PC-9 (cell line): ENCODE data around the gene LRP1B. TPM values are rescaled to one million over a fixed set of nuclear protein-coding genes. Genes with fewer than 3 reads are reported as not detected.

Source experiments
- BruUV-seq: library from RNA; stranded (reverse); fragments of 400-500 nt; replicated peaks from 2 replicates; lab custom pipeline; 2021; lab: Mats Ljungman, UMichigan
- CTCF ChIA-PET: fragments of 300-600 bp; sonication (Branson Sonifier 250); formaldehyde crosslinking; loops from one replicate; lab custom pipeline; 2022; ENCODE audit warnings: antibody characterized with exemption; lab: Charles Lee
- POLR2A ChIA-PET: fragments of 300-600 bp; sonication (Branson Sonifier 250); formaldehyde crosslinking; loops from one replicate; lab custom pipeline; 2022; ENCODE audit warnings: antibody characterized with exemption; ENCODE audit not compliant: unreplicated experiment; lab: Charles Lee
- DNase-seq, 2 experiments: peaks; one replicate each; pipeline versions ENCODE4 v3.0.0 to v3.0.0-alpha.2; 2015 to 2022; ENCODE audit warnings: mixed read lengths in 1 of 2
- H2AFZ ChIP-seq: fragments of 200-600 bp; sonication (generic); 2 replicates; pipeline ENCODE4 v1.8.1; 2017; ENCODE audit warnings: antibody characterized with exemption
- H3F3A ChIP-seq: fragments of 200-600 bp; sonication (generic); 2 replicates; pipeline ENCODE4 v1.8.1; 2017; ENCODE audit warnings: antibody characterized with exemption, mild to moderate bottlenecking, low read depth; ENCODE audit not compliant: insufficient read depth
- H3K27ac ChIP-seq: fragments of 200-600 bp; sonication (generic); 2 replicates; pipeline ENCODE4 v1.6.1; 2016; ENCODE audit warnings: mixed run types
- H3K27me3 ChIP-seq: fragments of 200-600 bp; sonication (generic); 2 replicates; pipeline ENCODE4 v1.6.1; 2016; ENCODE audit warnings: low read depth, mixed run types; ENCODE audit not compliant: insufficient read depth
- H3K36me3 ChIP-seq: fragments of 200-600 bp; sonication (generic); 2 replicates; pipeline ENCODE4 v1.6.1; 2016; ENCODE audit warnings: low read depth, mixed run types
- H3K4me1 ChIP-seq: fragments of 200-600 bp; sonication (generic); replicated peaks from 2 replicates; pipeline ENCODE4 v1.6.1; 2016; ENCODE audit warnings: mixed run types; ENCODE audit not compliant: insufficient read depth
- H3K4me2 ChIP-seq: fragments of 200-600 bp; sonication (generic); 2 replicates; pipeline ENCODE4 v1.6.1; 2017; ENCODE audit warnings: mixed run types
- H3K4me3 ChIP-seq: fragments of 200-600 bp; sonication (generic); 2 replicates; pipeline ENCODE4 v1.6.1; 2016; ENCODE audit warnings: mixed run types
- H3K79me2 ChIP-seq: fragments of 200-600 bp; sonication (generic); 2 replicates; pipeline ENCODE4 v1.6.1; 2017; ENCODE audit warnings: low read depth, mixed run types
- H3K9me2 ChIP-seq: fragments of 200-600 bp; sonication (generic); 2 replicates; pipeline ENCODE4 v1.8.1; 2017; ENCODE audit warnings: mild to moderate bottlenecking; ENCODE audit not compliant: insufficient read depth
- H3K9me3 ChIP-seq: fragments of 200-600 bp; sonication (generic); 2 replicates; pipeline ENCODE4 v1.8.1; 2016; ENCODE audit warnings: low read depth; ENCODE audit not compliant: insufficient read depth
- H4K20me1 ChIP-seq: fragments of 200-600 bp; sonication (generic); 2 replicates; pipeline ENCODE4 v1.8.1; 2017; ENCODE audit not compliant: insufficient read depth
- CTCF ChIP-seq: fragments of 200-600 bp; sonication (generic); conservative IDR thresholded peaks from 2 replicates; pipeline ENCODE4 v1.6.1; 2017; ENCODE audit warnings: mixed run types, antibody characterized with exemption, mild to moderate bottlenecking, moderate library complexity
- EZH2 ChIP-seq: fragments of 200-600 bp; sonication (generic); IDR thresholded peaks from 2 replicates; pipeline ENCODE4 v1.8.0; 2017; ENCODE audit warnings: antibody characterized with exemption, low read depth
- intact Hi-C: fragments of 100-400 bp; cut with micrococcal nuclease; formaldehyde crosslinking; loops from one replicate; pipeline ENCODE4 v1.10.0; 2022; ENCODE audit not compliant: unreplicated experiment
- total RNA-seq: library from RNA; stranded (reverse); gene quantifications from 2 replicates; pipeline ENCODE4 v1.2.3, GENCODE V29; 2021

The LRP1B gene
- total RNA-seq, 1 experiment from 2014 or later, result 1.7 TPM

GRCh38 chr2:140862181-140862580 is 1268.6 kb downstream of the LRP1B start:
- no peaks in the 10 kb centered on the region for H3K36me3 ChIP-seq
- H3K4me1 ChIP-seq, result no peaks in the 10 kb centered on the region

GRCh38 chr2:140861666-140862065 is 1269.2 kb downstream of the LRP1B start:
- Histone ChIP-seq H3K27ac (no peak overlapping the region), H3K9me2 (no peaks in the 10 kb centered on the region), H3K36me3 (no peaks in the 10 kb centered on the region), H3K4me2 (no peak overlapping the region), H2AFZ (no peak overlapping the region), H3K4me3 (no peak overlapping the region), H3F3A (no peaks in the 10 kb centered on the region), H3K79me2 (no peaks in the 10 kb centered on the region), H3K27me3 (no peaks in the 10 kb centered on the region), H3K4me1 (no peaks in the 10 kb centered on the region), H4K20me1 (no peaks in the 10 kb centered on the region), H3K9me3 (no peaks in the 10 kb centered on the region)
- no peak for DNase-seq
- intact Hi-C loops, result loop anchor here (2.0 kb wide), 1 partner anchor 1071 kb away; no protein-coding TSS in a partner anchor
- TF ChIP-seq CTCF (no peak), EZH2 (no peak)
- CTCF ChIA-PET, result no interaction called here
- POLR2A ChIA-PET, result no interaction called here
- no TSS peak for BruUV-seq

More at GRCh38 chr2:140862181-140862580, 1268.6 kb downstream of the LRP1B start:
- no peaks in the 10 kb centered on the region for H3K27me3 ChIP-seq
- no peak overlapping the region for H3K27ac ChIP-seq
- BruUV-seq, result no TSS peak
- H4K20me1 ChIP-seq, result no peaks in the 10 kb centered on the region
- no peaks in the 10 kb centered on the region for H3K79me2 ChIP-seq
- DNase-seq, result no peak
- ChIA-PET CTCF (no interaction called here), POLR2A (interaction anchor here (0.5 kb wide), 1 partner anchor 349 kb away, joined by 3 read pairs; no protein-coding TSS in a partner anchor)
- no peaks in the 10 kb centered on the region for H3K9me3 ChIP-seq
- no peak overlapping the region for H3K4me3 ChIP-seq
- H3K4me2 ChIP-seq, result no peak overlapping the region
- no peaks in the 10 kb centered on the region for H3K9me2 ChIP-seq
- no peaks in the 10 kb centered on the region for H3F3A ChIP-seq
- TF ChIP-seq CTCF (no peak), EZH2 (no peak)
- intact Hi-C loops, result loop anchor here (2.0 kb wide), 1 partner anchor 1071 kb away; no protein-coding TSS in a partner anchor
- no peak overlapping the region for H2AFZ ChIP-seq

GRCh38 chr2:140855471-140855870 is 1275.3 kb downstream of the LRP1B start:
- Histone ChIP-seq H3K4me1 (no peaks in the 10 kb centered on the region), H3K9me2 (no peaks in the 10 kb centered on the region), H3K36me3 (no peaks in the 10 kb centered on the region), H4K20me1 (no peaks in the 10 kb centered on the region), H3K79me2 (no peaks in the 10 kb centered on the region), H2AFZ (no peak overlapping the region), H3K4me3 (no peak overlapping the region), H3K9me3 (no peaks in the 10 kb centered on the region), H3K4me2 (no peak overlapping the region), H3K27me3 (no peaks in the 10 kb centered on the region), H3K27ac (no peak overlapping the region), H3F3A (no peaks in the 10 kb centered on the region)
- no TSS peak for BruUV-seq
- no peak for DNase-seq
- intact Hi-C loops, result no loop called here
- no peak for TF ChIP-seq CTCF
- no peak for TF ChIP-seq EZH2
- ChIA-PET POLR2A (no interaction called here), CTCF (no interaction called here)
